GDM1 (cell line): ENCODE measurements around the gene TEX13D.

Experiments used
- DNase-seq: peaks from one replicate; lab custom pipeline; 2025; lab: John Stamatoyannopoulos, UW

TEX13D gene

GRCh38 chrX:124348182-124348581 lies 15.7 kb downstream of the TEX13D start:
- DNase-seq: no peak

- no peak for DNase-seq
Measured at GRCh38 chrX:124348885-124349453, 16.5 kb downstream of the TEX13D start.

GRCh38 chrX:124354648-124355047 lies 22.2 kb downstream of the TEX13D start:
- DNase-seq: no peak

- no peak for DNase-seq
Measured at GRCh38 chrX:124358800-124359383, 26.4 kb downstream of the TEX13D start.

- DNase-seq: no peak
Measured at GRCh38 chrX:124362072-124362471, 29.6 kb downstream of the TEX13D start.

- no peak for DNase-seq
Measured at GRCh38 chrX:124362761-124363160, 30.3 kb downstream of the TEX13D start.

- no peak for DNase-seq
Measured at GRCh38 chrX:124369722-124370121, 37.3 kb downstream of the TEX13D start.

GRCh38 chrX:124373348-124373747 lies 40.9 kb downstream of the TEX13D start:
- no peak for DNase-seq

- peak; percentile 15 for DNase-seq
Measured at GRCh38 chrX:124378643-124379042, 46.2 kb downstream of the TEX13D start.

GRCh38 chrX:124383354-124383753 lies 50.9 kb downstream of the TEX13D start:
- no peak for DNase-seq

GRCh38 chrX:124386401-124386800 lies 53.9 kb downstream of the TEX13D start:
- no peak for DNase-seq
